PC-9 (cell line): ENCODE measurements around the gene SIK3. TPM values are rescaled to one million over a fixed set of nuclear protein-coding genes. Genes with fewer than 3 reads are reported as not detected.
A peak's percentile ranks its signal among the peaks of the same experiment; 100 is the strongest.

ENCODE experiments used
- BruUV-seq: library from RNA; stranded (reverse); fragments of 400-500 nt; replicated peaks from 2 replicates; lab custom pipeline; 2021; lab: Mats Ljungman, UMichigan
- CTCF ChIA-PET: fragments of 300-600 bp; sonication (Branson Sonifier 250); formaldehyde crosslinking; loops from one replicate; lab custom pipeline; 2022; ENCODE audit warnings: antibody characterized with exemption; lab: Charles Lee
- POLR2A ChIA-PET: fragments of 300-600 bp; sonication (Branson Sonifier 250); formaldehyde crosslinking; loops from one replicate; lab custom pipeline; 2022; ENCODE audit warnings: antibody characterized with exemption; ENCODE audit not compliant: unreplicated experiment; lab: Charles Lee
- DNase-seq, 2 experiments: peaks; one replicate each; pipeline versions ENCODE4 v3.0.0 to v3.0.0-alpha.2; 2015 to 2022; ENCODE audit warnings: mixed read lengths in 1 of 2
- H2AFZ ChIP-seq: fragments of 200-600 bp; sonication (generic); 2 replicates; pipeline ENCODE4 v1.8.1; 2017; ENCODE audit warnings: antibody characterized with exemption
- H3F3A ChIP-seq: fragments of 200-600 bp; sonication (generic); 2 replicates; pipeline ENCODE4 v1.8.1; 2017; ENCODE audit warnings: antibody characterized with exemption, mild to moderate bottlenecking, low read depth; ENCODE audit not compliant: insufficient read depth
- H3K27ac ChIP-seq: fragments of 200-600 bp; sonication (generic); 2 replicates; pipeline ENCODE4 v1.6.1; 2016; ENCODE audit warnings: mixed run types
- H3K27me3 ChIP-seq: fragments of 200-600 bp; sonication (generic); 2 replicates; pipeline ENCODE4 v1.6.1; 2016; ENCODE audit warnings: low read depth, mixed run types; ENCODE audit not compliant: insufficient read depth
- H3K36me3 ChIP-seq: fragments of 200-600 bp; sonication (generic); 2 replicates; pipeline ENCODE4 v1.6.1; 2016; ENCODE audit warnings: low read depth, mixed run types
- H3K4me1 ChIP-seq: fragments of 200-600 bp; sonication (generic); replicated peaks from 2 replicates; pipeline ENCODE4 v1.6.1; 2016; ENCODE audit warnings: mixed run types; ENCODE audit not compliant: insufficient read depth
- H3K4me2 ChIP-seq: fragments of 200-600 bp; sonication (generic); 2 replicates; pipeline ENCODE4 v1.6.1; 2017; ENCODE audit warnings: mixed run types
- H3K4me3 ChIP-seq: fragments of 200-600 bp; sonication (generic); 2 replicates; pipeline ENCODE4 v1.6.1; 2016; ENCODE audit warnings: mixed run types
- H3K79me2 ChIP-seq: fragments of 200-600 bp; sonication (generic); 2 replicates; pipeline ENCODE4 v1.6.1; 2017; ENCODE audit warnings: low read depth, mixed run types
- H3K9me2 ChIP-seq: fragments of 200-600 bp; sonication (generic); 2 replicates; pipeline ENCODE4 v1.8.1; 2017; ENCODE audit warnings: mild to moderate bottlenecking; ENCODE audit not compliant: insufficient read depth
- H3K9me3 ChIP-seq: fragments of 200-600 bp; sonication (generic); 2 replicates; pipeline ENCODE4 v1.8.1; 2016; ENCODE audit warnings: low read depth; ENCODE audit not compliant: insufficient read depth
- H4K20me1 ChIP-seq: fragments of 200-600 bp; sonication (generic); 2 replicates; pipeline ENCODE4 v1.8.1; 2017; ENCODE audit not compliant: insufficient read depth
- EZH2 ChIP-seq: fragments of 200-600 bp; sonication (generic); IDR thresholded peaks from 2 replicates; pipeline ENCODE4 v1.8.0; 2017; ENCODE audit warnings: antibody characterized with exemption, low read depth
- intact Hi-C: fragments of 100-400 bp; cut with micrococcal nuclease; formaldehyde crosslinking; loops from one replicate; pipeline ENCODE4 v1.10.0; 2022; ENCODE audit not compliant: unreplicated experiment
- total RNA-seq: library from RNA; stranded (reverse); gene quantifications from 2 replicates; pipeline ENCODE4 v1.2.3, GENCODE V29; 2021
- TF ChIP-seq, protein P1 (sequence below): fragments of 200-600 bp; sonication (generic); conservative IDR thresholded peaks from 2 replicates; pipeline ENCODE4 v1.6.1; 2017; ENCODE audit warnings: mixed run types, antibody characterized with exemption, mild to moderate bottlenecking, moderate library complexity

Gene SIK3
- total RNA-seq, 1 experiment from 2014 or later, result 30.2 TPM

DNA sequence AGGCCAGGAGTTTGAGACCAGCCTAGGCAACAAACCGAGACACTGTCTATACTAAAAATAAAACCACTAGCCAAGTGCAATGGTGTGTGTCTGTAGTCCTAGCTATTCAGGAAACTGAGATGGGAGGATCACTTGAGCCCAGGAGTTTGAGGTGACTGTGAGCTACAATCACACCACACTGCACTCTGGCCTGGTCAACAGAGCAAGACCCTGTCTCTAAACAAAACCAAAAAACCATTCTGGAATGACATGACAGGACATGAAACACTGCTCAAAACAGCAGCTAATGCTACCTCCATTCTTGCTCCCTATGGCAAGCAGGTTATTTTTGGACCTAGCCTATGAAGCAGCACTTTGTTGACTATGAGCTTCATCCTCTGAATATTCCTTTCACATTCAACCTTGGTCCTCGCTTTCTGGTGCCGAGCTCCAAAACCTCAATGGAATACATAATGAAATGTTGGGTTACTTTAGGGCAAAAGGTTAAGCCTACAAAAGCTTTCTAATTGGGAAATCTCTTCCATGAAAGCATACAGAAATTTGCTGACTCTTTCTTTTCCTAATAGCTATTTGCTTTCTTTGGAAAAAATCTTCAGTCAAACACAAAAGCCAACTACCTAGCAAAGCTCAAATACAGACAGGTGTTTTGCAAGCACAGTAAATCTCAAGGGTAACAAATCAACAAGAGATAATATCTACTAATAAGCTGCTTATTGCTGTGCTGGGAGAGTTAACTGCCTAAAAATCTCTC lies 21.1 kb downstream of the SIK3 start:
- peaks cover 34% of the 10 kb centered on the region; the same call in 1 of the 2 replicates for H3F3A ChIP-seq
- H3K27ac ChIP-seq, result peak overlapping the region; percentile 57
- DNase-seq, result peak in 1 of 2 experiments; percentile 49
- intact Hi-C loops, result no loop called here
- H2AFZ ChIP-seq, result no peak overlapping the region
- H3K79me2 ChIP-seq, result peaks cover 83% of the 10 kb centered on the region
- H3K9me3 ChIP-seq, result no peaks in the 10 kb centered on the region
- H3K27me3 ChIP-seq, result no peaks in the 10 kb centered on the region
- TF ChIP-seq, protein P1, sequence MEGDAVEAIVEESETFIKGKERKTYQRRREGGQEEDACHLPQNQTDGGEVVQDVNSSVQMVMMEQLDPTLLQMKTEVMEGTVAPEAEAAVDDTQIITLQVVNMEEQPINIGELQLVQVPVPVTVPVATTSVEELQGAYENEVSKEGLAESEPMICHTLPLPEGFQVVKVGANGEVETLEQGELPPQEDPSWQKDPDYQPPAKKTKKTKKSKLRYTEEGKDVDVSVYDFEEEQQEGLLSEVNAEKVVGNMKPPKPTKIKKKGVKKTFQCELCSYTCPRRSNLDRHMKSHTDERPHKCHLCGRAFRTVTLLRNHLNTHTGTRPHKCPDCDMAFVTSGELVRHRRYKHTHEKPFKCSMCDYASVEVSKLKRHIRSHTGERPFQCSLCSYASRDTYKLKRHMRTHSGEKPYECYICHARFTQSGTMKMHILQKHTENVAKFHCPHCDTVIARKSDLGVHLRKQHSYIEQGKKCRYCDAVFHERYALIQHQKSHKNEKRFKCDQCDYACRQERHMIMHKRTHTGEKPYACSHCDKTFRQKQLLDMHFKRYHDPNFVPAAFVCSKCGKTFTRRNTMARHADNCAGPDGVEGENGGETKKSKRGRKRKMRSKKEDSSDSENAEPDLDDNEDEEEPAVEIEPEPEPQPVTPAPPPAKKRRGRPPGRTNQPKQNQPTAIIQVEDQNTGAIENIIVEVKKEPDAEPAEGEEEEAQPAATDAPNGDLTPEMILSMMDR, result no peak
- no peak for TF ChIP-seq EZH2
- H3K4me1 ChIP-seq, result peaks cover 56% of the 10 kb centered on the region
- no TSS peak for BruUV-seq
- no peaks in the 10 kb centered on the region for H3K36me3 ChIP-seq
- H3K4me2 ChIP-seq, result peak overlapping the region; percentile 36
- no peaks in the 10 kb centered on the region for H4K20me1 ChIP-seq
- ChIA-PET POLR2A (interaction anchor here (0.5 to 0.9 kb wide), 5 partner anchors 12 to 71 kb away, joined by 3 to 5 read pairs (median 3); no protein-coding TSS in a partner anchor), CTCF (interaction anchor here (0.7 kb wide), 1 partner anchor 128 kb away, joined by 4 read pairs; no protein-coding TSS in a partner anchor)
- no peak overlapping the region for H3K4me3 ChIP-seq
- H3K9me2 ChIP-seq, result no peaks in the 10 kb centered on the region

DNA sequence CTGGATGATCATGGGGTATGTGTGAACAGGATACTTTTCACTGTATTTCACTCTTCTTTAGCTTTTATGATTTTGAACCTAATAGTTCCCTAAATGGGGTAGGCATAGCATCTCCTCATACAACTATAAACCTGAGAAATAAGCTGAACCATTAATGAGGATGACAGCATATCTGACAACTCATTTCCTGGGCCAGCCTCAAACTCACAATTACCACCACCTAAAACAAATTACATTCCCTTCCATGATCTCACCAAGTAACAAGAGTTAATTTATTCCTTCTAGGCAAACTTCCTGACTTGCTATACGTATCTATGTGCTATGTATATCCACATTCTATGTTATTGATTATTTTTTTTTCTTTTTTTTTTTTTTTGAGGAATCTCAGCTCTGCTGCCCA lies 23.0 kb downstream of the SIK3 start:
- DNase-seq, result no peak
- Histone ChIP-seq H4K20me1 (no peaks in the 10 kb centered on the region), H3K9me3 (no peaks in the 10 kb centered on the region), H3K4me3 (no peak overlapping the region), H3K27ac (no peak overlapping the region), H3K4me2 (no peak overlapping the region), H3K79me2 (peaks cover 83% of the 10 kb centered on the region), H3K9me2 (no peaks in the 10 kb centered on the region), H3K4me1 (peaks cover 74% of the 10 kb centered on the region), H3K27me3 (no peaks in the 10 kb centered on the region), H3K36me3 (no peaks in the 10 kb centered on the region), H3F3A (peaks cover 52% of the 10 kb centered on the region), H2AFZ (no peak overlapping the region)
- no peak for TF ChIP-seq EZH2
- TF ChIP-seq, protein P1, result no peak
- BruUV-seq, result no TSS peak
- CTCF ChIA-PET, result no interaction called here
- POLR2A ChIA-PET, result interaction anchor here (0.6 kb wide), 1 partner anchor 846 kb away, joined by 3 read pairs; no protein-coding TSS in a partner anchor
- intact Hi-C loops, result no loop called here

DNA sequence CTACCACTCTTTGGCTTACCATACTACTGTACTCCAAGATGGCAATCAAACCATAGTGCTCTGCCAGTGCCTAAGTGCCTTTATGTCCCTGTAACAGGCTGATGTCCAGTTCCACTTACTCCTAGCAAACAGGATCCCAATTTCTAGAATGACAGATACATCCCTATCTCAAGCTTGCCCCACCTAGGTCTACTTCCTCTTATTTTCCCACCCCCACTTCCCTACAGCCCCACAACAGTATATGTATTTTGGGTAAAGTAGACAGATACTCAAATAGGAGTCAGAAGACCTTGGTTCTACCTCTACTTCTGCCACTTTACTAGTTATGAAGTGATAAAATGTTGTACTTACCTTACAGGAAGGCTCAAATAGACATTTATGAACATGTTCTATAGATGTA lies 24.1 kb downstream of the SIK3 start:
- Histone ChIP-seq H2AFZ (no peak overlapping the region), H3K4me3 (no peak overlapping the region), H3K4me2 (peak overlapping the region; percentile 53; the same call in 1 of the 2 replicates), H3K9me3 (no peaks in the 10 kb centered on the region), H3K27me3 (no peaks in the 10 kb centered on the region), H3K9me2 (no peaks in the 10 kb centered on the region), H3K36me3 (no peaks in the 10 kb centered on the region), H3F3A (peaks cover 61% of the 10 kb centered on the region), H3K27ac (no peak overlapping the region), H3K4me1 (peaks cover 83% of the 10 kb centered on the region), H3K79me2 (peaks cover 85% of the 10 kb centered on the region), H4K20me1 (no peaks in the 10 kb centered on the region)
- POLR2A ChIA-PET, result interaction anchor here (0.7 kb wide), 1 partner anchor 166 kb away, joined by 5 read pairs; no protein-coding TSS in a partner anchor
- CTCF ChIA-PET, result no interaction called here
- no TSS peak for BruUV-seq
- intact Hi-C loops, result no loop called here
- no peak for DNase-seq
- TF ChIP-seq, protein P1, result no peak
- TF ChIP-seq EZH2, result no peak
